Activated naive CD4-positive, alpha-beta T cell treated with anti-CD3 and anti-CD28 coated beads, Interleukin-2, amount 50 U/mL, for 16 hours (primary cell): ENCODE data around the gene MROH2B.

Experiments
- DNase-seq: peaks from one replicate; pipeline ENCODE4 v3.0.0-alpha.2; 2020

Gene MROH2B

GRCh38 chr5:40962207-40962955 is 108.8 kb downstream of the MROH2B start:
- DNase-seq = no peak

- DNase-seq = no peak
Measured at GRCh38 chr5:40960037-40960436, 111.1 kb downstream of the MROH2B start.

GRCh38 chr5:40958811-40959210 is 112.3 kb downstream of the MROH2B start:
- DNase-seq = no peak

GRCh38 chr5:40957048-40957447 is 114.1 kb downstream of the MROH2B start:
- no peak for DNase-seq

- no peak for DNase-seq
Measured at GRCh38 chr5:40955313-40955712, 115.8 kb downstream of the MROH2B start.
